ENCODE data around the gene SLC39A11.
A peak's percentile ranks its signal among the peaks of the same experiment; 100 is the strongest.

SLC39A11 gene

GRCh38 chr17:72717276-72717675, 375.2 kb downstream of the SLC39A11 start:
- no peak for TF ChIP-seq CTCF (IDR thresholded peaks at IDR 0.05)
- no peak overlapping the region for H3K4me3 ChIP-seq

GRCh38 chr17:72715906-72716572, 376.4 kb downstream of the SLC39A11 start:
- H3K4me3 ChIP-seq: no peak overlapping the region
- peak overlapping the region in 1 of 2 donors; percentile 37 for H3K27ac ChIP-seq
- no peak for DNase-seq (ENCODE audit: low spot score)
- TF ChIP-seq CTCF (IDR thresholded peaks at IDR 0.05): no peak

More at GRCh38 chr17:72717276-72717675, 375.2 kb downstream of the SLC39A11 start:
- DNase-seq (ENCODE audit: low spot score): no peak
- no peak overlapping the region for H3K27ac ChIP-seq

- DNase-seq (ENCODE audit: low spot score): no peak
- no peak overlapping the region for H3K27ac ChIP-seq
- no peak for TF ChIP-seq CTCF (IDR thresholded peaks at IDR 0.05)
- no peak overlapping the region for H3K4me3 ChIP-seq
Measured at GRCh38 chr17:72714357-72714966, 378.0 kb downstream of the SLC39A11 start.

DNA sequence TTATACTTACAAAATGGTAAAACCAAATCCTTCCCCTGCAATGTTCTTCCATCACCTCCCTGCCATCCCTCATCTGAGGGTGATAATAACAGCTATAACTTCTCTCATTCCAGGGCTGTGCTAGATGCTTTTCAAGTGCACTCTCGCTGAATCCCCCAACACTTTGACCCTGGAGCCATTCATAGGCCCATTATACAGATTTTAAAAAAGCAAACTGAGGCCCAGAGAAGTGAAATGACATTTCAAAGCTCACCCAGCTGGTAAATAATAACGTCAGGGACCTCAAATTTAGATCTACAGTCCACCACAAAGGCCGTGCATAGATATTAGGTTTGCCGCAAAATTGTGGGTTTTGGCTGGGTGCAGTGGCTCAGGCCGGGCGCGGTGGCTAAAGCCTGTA, 378.8 kb downstream of the SLC39A11 start:
- no peak for DNase-seq (ENCODE audit: low spot score)
- H3K4me3 ChIP-seq: no peak overlapping the region
- no peak for TF ChIP-seq CTCF (IDR thresholded peaks at IDR 0.05)
- H3K27ac ChIP-seq: no peak overlapping the region

GRCh38 chr17:72711521-72712310, 380.8 kb downstream of the SLC39A11 start:
- TF ChIP-seq CTCF (IDR thresholded peaks at IDR 0.05): no peak
- Histone ChIP-seq H3K27ac (no peak overlapping the region), H3K4me3 (no peak overlapping the region)
- DNase-seq (ENCODE audit: low spot score): no peak

- no peak for DNase-seq (ENCODE audit: low spot score)
- no peak overlapping the region for H3K4me3 ChIP-seq
- TF ChIP-seq CTCF (IDR thresholded peaks at IDR 0.05): no peak
- no peak overlapping the region for H3K27ac ChIP-seq
Measured at GRCh38 chr17:72710834-72711233, 381.7 kb downstream of the SLC39A11 start.

Measured in coronary artery (tissue), 2 donors.